HUES64 (cell line): ENCODE data around the gene NTPCR.

Source experiments
- H3K27ac ChIP-seq: 2 replicates; pipeline ENCODE4 v1.7.0; 2013; ENCODE audit warnings: low read depth, low read length, inconsistent platforms
- H3K27me3 ChIP-seq: 2 replicates; pipeline ENCODE4 v1.6.1; 2013; ENCODE audit warnings: mild to moderate bottlenecking, low read length; ENCODE audit not compliant: insufficient read depth
- H3K36me3 ChIP-seq: 2 replicates; pipeline ENCODE4 v1.6.1; 2013; ENCODE audit warnings: mild to moderate bottlenecking, low read length; ENCODE audit not compliant: insufficient read depth
- H3K4me1 ChIP-seq: 2 replicates; pipeline ENCODE4 v1.6.1; 2013; ENCODE audit warnings: mild to moderate bottlenecking, low read length, moderate library complexity; ENCODE audit not compliant: insufficient read depth
- H3K4me3 ChIP-seq: 2 replicates; pipeline ENCODE4 v1.5.1; 2013; ENCODE audit warnings: mild to moderate bottlenecking, low read length, moderate library complexity
- H3K9ac ChIP-seq: 2 replicates; pipeline ENCODE4 v1.6.1; 2013; ENCODE audit warnings: mild to moderate bottlenecking, low read depth, low read length
- H3K9me3 ChIP-seq: 2 replicates; pipeline ENCODE4 v1.6.1; 2013; ENCODE audit warnings: low read depth, low read length; ENCODE audit not compliant: insufficient read depth
- WGBS: fragments of 150-250, 120-280 bp; methylation state at CpG from one replicate; pipeline ENCODE4 v1.1.7; 2013; ENCODE audit warnings: missing lambda C conversion rate; 5-methylcytosine and 5-hydroxymethylcytosine counted together

NTPCR gene

DNA sequence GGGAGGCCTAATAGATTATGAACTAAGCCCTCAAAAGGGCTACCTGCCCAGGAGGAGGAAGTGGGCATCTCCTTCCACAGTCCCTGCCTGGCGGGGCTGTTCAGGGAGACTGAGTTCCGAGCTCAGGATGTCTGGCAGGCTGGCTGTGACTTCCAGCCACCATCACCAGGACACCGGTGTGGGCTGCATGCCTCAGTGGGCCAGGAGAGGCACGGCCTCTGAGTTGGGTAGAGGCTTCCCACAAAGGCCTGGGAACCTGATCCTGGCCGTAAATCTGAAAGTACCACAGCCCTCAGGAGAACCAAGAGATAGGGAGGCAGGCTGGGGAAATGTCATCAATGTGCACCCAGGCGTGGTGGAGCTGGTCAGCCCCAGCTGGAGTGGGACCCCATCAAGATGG is 29.1 kb downstream of the NTPCR start:
- no peaks in the 10 kb centered on the region for H3K9me3 ChIP-seq
- no peak overlapping the region for H3K9ac ChIP-seq
- H3K36me3 ChIP-seq: peaks cover 52% of the 10 kb centered on the region
- H3K27ac ChIP-seq: no peak overlapping the region
- 95% methylated on average over 6 of the region's 6 CpGs for WGBS
- H3K4me3 ChIP-seq: no peak overlapping the region
- no peaks in the 10 kb centered on the region for H3K4me1 ChIP-seq
- no peaks in the 10 kb centered on the region for H3K27me3 ChIP-seq

DNA sequence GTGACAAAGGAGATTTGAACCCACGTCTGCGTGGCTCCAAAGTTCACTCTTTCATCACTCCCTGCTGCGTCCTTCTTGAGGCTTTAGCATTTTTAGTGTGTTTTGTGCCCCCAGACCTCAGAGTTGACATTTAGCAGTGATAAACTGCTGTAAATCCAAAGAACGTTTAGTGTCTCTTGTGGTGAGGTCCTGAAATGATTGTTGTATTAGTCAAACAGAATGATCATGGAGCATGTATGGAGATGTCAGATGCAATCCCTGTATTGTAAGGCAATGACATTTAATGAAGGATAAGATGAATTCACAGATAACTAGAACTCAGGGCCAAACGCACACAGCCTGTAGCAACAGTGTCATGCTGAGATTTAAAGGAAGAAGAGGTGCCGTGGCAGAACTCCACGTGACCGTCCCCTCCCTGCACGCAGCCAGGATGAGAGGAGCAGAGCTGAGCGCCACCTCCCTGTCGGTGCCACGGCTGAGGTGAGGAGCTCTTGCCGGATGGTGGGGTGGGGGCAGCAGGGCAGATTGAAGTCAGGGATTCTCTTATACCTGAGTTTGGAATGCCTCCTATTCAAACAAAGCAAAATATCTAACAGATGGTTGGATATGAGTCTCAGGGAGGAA is 30.1 kb downstream of the NTPCR start:
- Histone ChIP-seq H3K36me3 (peaks cover 47% of the 10 kb centered on the region), H3K4me1 (no peaks in the 10 kb centered on the region)

DNA sequence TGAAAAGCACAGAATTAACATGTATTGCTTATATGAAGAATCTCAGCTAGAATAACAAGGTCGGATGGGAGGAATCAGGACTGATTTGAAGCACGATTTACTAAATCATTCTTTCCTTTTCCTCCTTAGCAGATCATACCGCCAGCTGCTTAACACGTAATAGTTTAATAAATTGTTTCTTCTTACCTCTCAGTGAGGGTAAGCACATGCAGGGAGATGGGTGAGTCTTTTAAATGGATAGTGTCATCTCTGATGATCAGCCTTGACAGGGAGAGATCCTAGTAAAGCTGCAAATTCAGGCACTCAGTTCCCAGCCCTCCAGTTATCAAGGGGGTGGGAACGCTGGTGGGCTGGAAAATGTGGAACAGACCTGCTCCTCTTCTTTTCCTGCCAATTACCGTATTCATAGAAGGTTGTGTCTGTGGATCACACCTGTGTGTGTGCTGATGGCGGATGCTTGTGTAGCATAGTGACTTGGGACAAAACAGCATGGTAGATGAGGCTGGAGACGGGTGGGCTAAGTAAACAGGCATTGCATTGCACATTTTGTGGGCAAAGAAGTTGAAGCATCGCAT is 30.7 kb downstream of the NTPCR start:
- Histone ChIP-seq H3K4me3 (no peak overlapping the region), H3K9me3 (no peaks in the 10 kb centered on the region), H3K4me1 (no peaks in the 10 kb centered on the region), H3K9ac (no peak overlapping the region), H3K36me3 (peaks cover 47% of the 10 kb centered on the region), H3K27ac (no peak overlapping the region), H3K27me3 (no peaks in the 10 kb centered on the region)
- 93% methylated on average over 9 of the region's 9 CpGs for WGBS

More for the DNA sequence above, 30.1 kb downstream of the NTPCR start:
- no peaks in the 10 kb centered on the region for H3K9me3 ChIP-seq
- H3K4me3 ChIP-seq: no peak overlapping the region
- whole genome bisulfite sequencing: 77% methylated on average over 13 of the region's 13 CpGs
- H3K27ac ChIP-seq: no peak overlapping the region
- no peak overlapping the region for H3K9ac ChIP-seq
- H3K27me3 ChIP-seq: no peaks in the 10 kb centered on the region

DNA sequence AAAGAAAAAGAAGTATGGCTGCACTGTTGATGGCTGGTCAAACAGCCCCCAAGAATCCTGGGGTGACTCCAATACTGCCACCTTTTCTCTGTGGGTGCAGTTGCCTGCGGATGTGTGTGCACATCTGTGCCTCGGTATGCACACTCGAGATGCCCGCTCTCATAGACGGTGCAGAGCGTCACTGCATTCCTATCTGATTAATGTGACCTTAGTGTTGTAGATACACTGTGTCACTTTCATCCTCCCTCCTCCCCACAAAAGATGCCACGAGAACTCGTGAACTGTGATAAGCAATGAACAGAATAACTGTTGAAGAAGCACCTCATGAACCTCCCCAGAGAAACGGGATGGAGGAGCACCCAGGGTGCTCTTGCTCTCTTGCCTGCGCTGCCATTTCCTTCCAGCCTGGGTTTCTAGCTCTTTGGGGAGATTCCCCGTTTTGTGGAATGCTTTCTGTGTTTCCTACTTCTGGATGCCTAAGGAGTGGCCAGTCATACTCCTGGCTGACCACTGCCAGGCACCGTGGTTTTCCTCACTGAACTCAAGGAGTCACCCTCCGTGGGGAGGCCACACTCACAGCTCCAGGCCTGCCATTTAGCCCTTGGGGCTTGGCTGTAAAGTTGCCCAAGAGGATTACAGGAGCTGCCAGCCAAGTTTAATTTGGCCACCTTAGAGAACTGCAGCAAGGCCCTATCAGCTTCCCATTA is 32.0 kb downstream of the NTPCR start:
- H3K4me1 ChIP-seq: no peaks in the 10 kb centered on the region
- no peak overlapping the region for H3K4me3 ChIP-seq
- peaks cover 34% of the 10 kb centered on the region for H3K36me3 ChIP-seq
- no peak overlapping the region for H3K9ac ChIP-seq
- no peaks in the 10 kb centered on the region for H3K27me3 ChIP-seq
- no peak overlapping the region for H3K27ac ChIP-seq
- no peaks in the 10 kb centered on the region for H3K9me3 ChIP-seq
- whole genome bisulfite sequencing: 95% methylated on average over 13 of the region's 13 CpGs

DNA sequence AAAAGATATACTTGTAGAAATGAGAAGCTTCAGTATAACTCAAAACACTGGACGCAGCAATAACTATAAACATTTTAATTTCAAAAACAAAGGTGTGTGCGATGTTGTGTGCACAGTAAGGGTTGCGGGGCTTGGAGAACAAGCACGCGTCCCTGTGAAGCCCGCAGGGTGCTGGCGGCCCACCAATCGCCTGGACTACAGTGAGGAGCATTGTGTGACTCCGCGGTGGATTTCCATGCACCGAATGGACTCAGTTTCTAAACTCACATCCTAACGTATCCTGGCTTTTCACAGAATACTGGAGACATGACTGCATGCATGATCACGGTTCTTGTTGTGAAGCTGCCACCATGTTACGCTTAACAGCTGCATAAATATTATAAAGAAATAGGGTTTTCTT is 33.0 kb downstream of the NTPCR start:
- Histone ChIP-seq H3K9ac (no peak overlapping the region), H3K27ac (no peak overlapping the region), H3K4me3 (no peak overlapping the region), H3K27me3 (no peaks in the 10 kb centered on the region), H3K36me3 (peaks cover 24% of the 10 kb centered on the region), H3K4me1 (no peaks in the 10 kb centered on the region), H3K9me3 (no peaks in the 10 kb centered on the region)
- WGBS: 98% methylated on average over 14 of the region's 14 CpGs

DNA sequence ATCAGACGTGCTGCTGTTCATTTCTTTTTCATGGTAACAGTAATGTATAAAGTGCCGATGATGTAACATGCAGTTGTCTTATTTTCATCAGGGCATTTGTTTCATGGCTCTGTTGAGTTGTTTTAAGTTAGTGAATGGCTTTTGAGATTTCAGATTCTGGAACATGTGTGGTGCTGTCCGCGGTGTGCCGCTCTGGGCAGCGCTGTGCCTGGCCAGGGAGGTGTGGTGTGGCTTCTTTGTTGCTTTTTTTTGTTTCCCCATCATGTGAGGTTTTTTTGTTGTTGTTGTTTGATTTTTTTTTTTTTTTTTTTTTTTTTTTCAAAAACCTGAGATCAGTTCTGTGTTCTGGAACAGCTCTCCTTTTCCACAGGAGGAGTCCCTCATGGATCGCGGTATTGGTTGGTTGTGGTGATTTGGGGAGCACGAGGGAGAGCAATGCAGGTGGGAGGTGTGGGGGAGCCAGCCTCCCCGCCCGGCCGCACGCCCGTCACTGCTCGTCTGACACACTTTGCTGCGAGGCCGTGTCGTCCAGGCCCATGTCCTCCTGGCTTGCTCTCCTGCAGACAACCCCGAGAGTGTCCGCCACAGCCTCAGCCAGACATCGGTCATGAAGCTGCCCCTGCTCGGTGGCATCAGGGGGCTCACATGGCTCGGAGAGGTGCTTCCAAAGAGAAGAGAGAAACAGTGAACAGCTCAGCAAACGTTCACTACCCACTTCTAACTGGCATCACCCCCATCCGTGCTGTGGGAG is 33.6 kb downstream of the NTPCR start:
- peaks cover 18% of the 10 kb centered on the region for H3K36me3 ChIP-seq
- 95% methylated on average over 25 of the region's 25 CpGs for WGBS
- no peaks in the 10 kb centered on the region for H3K9me3 ChIP-seq
- H3K4me3 ChIP-seq: no peak overlapping the region
- no peaks in the 10 kb centered on the region for H3K4me1 ChIP-seq
- H3K27ac ChIP-seq: no peak overlapping the region
- no peak overlapping the region for H3K9ac ChIP-seq
- no peaks in the 10 kb centered on the region for H3K27me3 ChIP-seq

DNA sequence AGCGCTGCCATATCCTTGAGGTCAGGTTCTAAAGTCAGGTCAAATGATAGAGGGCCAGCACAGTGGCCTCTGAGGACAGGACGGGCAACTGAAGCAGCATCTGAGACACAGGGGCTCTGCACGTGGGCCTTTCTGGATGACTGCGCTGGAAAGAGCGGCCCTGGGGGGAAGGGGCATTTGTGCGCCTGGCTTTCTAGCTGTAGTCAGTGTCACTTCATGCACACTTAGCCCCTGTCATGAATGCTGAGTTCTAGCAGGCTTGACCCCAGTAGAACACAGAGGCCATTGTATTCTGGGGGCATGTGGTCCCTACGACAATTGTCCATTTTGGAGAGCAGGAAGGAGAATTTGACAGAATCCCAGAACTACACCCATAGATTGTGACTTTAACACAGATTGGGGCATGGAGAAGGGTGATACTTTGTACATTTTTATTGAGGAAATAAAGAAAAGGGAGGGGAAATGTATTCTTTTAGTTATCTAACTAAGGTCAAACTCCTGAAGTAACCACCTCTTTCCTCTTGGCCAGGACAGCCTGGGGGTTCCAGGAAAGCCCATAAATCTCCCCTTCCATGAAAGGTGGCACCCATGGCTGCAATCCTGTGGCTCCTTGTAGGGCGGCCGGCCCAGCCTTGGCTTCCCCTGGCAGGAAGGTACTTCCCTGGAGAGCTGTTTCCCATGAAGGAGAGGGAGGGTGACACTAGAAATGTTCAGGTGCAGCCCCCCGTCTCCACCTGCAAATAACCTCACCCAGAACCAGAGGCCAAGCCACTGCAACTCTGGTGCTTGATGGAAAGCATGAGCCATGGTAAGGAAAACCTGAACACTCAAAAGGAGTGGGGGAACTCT is 34.4 kb downstream of the NTPCR start:
- Histone ChIP-seq H3K4me3 (no peak overlapping the region), H3K36me3 (peaks cover 17% of the 10 kb centered on the region), H3K27me3 (no peaks in the 10 kb centered on the region), H3K9me3 (no peaks in the 10 kb centered on the region), H3K9ac (no peak overlapping the region), H3K4me1 (no peaks in the 10 kb centered on the region), H3K27ac (no peak overlapping the region)
- whole genome bisulfite sequencing: 96% methylated on average over 10 of the region's 10 CpGs

DNA sequence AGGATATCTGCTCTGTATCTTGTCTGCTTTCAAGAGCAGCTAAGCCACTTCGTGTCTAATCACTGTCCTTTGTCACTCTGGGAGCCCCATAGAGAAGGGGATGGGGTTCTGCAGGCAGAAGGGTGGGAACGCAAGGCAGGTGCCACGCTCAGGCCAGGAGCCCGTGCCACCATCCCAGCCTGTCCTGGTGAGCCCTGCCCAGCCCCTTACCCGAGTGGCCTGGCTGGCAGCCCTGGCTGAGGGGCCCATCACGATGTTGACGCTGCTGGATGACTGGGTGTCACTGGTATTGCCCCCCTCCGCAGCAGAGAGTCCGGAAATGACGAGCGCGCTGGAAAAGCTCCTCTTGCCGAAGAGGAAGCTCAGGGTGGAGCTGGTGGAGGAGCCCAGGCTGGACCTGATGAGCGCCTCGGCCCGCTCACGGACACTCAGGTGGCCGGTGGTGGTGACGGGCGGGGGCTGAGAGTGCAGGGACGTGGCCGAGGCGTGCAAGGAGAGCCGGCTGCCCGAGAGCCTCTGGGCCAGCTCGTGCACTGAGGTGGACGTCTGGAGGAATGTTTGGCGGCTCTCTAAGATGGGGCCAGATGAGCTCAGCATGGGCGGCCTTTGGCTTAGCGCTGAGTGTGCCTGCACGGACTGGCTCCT is 35.6 kb downstream of the NTPCR start:
- WGBS: 97% methylated on average over 31 of the region's 31 CpGs
- H3K4me3 ChIP-seq: no peak overlapping the region
- no peaks in the 10 kb centered on the region for H3K27me3 ChIP-seq
- H3K9ac ChIP-seq: no peak overlapping the region
- H3K27ac ChIP-seq: no peak overlapping the region
- no peaks in the 10 kb centered on the region for H3K4me1 ChIP-seq
- H3K36me3 ChIP-seq: peaks cover 17% of the 10 kb centered on the region
- H3K9me3 ChIP-seq: no peaks in the 10 kb centered on the region

DNA sequence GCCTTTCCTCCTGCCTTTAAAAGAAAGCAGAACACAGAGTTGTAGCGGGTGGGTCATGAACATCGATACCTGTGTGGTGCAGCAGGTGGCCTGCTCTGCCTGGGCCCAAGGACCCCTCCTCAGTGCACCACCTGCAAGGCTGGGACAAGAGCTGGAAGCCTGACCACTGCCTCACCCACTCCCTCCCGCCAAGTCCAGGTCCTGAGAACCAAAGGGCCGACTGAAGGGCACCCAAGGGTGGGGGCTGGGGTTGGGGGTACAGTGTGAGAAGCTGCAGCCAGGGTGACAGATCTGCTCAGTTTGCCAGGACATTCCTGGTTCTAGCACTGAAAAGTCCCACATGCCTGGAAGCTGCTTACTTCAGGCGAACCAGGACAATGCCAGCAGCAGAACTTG is 36.1 kb downstream of the NTPCR start:
- Histone ChIP-seq H3K9me3 (no peaks in the 10 kb centered on the region), H3K4me3 (no peak overlapping the region), H3K36me3 (peaks cover 17% of the 10 kb centered on the region), H3K27ac (no peak overlapping the region), H3K27me3 (no peaks in the 10 kb centered on the region), H3K9ac (no peak overlapping the region), H3K4me1 (no peaks in the 10 kb centered on the region)
- WGBS: 97% methylated on average over 5 of the region's 5 CpGs

DNA sequence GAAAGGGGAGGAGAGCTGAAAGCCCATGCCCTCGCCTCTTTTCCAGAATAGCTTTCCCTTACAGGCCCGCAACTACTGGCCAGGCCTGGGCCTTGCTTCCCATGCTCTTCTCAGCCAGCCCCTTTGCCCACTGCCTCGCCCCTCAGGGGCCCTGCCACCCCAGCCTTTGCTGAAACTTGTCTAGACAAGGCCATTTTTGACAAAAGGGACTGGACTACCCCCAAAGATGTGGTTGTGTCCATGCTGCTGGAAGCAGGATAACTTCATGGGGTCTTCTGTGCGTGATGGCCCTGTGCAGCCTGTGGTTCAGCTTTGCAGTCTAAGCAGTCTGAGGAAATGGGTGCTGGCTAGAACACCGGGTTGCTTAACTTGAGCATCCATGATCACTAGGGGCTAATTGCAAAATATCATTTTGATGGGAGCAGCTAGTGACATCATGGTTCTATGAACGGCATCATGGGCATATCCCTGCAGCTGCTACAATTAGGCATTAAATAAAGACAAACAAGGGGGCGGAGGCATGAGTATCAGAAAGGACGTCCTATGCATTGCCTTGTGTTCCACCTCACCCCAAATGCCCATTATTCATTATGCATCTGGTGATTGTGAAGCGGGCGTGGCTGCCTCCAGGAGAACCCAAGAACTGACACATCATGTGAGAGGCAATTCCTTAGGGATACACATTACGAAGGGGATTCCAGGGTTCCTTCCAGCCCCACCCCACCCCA is 36.8 kb downstream of the NTPCR start:
- peaks cover 17% of the 10 kb centered on the region for H3K36me3 ChIP-seq
- whole genome bisulfite sequencing: 95% methylated on average over 11 of the region's 11 CpGs

More for the DNA sequence above, 36.8 kb downstream of the NTPCR start:
- H3K9ac ChIP-seq: no peak overlapping the region
- no peaks in the 10 kb centered on the region for H3K27me3 ChIP-seq
- H3K27ac ChIP-seq: no peak overlapping the region
- no peaks in the 10 kb centered on the region for H3K4me1 ChIP-seq
- no peaks in the 10 kb centered on the region for H3K9me3 ChIP-seq
- H3K4me3 ChIP-seq: no peak overlapping the region
